Natural killer cell (primary cell): Measurements from ENCODE around the gene PRKCQ. TPM values are rescaled to one million over a fixed set of nuclear protein-coding genes. Genes with fewer than 3 reads are reported as not detected.

ENCODE experiments used
- ATAC-seq, 3 donors: fragments of 150-1000 bp in 2 of 3; fragments of 200-7000 bp in 1 of 3; cut with Tn5 transposase; 1 replicate in 1 of 3; 2 replicates in 2 of 3; pipeline ENCODE4 v1.10.0; 2021; ENCODE audit warnings: mild to moderate bottlenecking in 2 of 3, moderate library complexity in 2 of 3
- DNase-seq, 2 donors: peaks; one replicate each; pipeline versions ENCODE4 v3.0.0 to v3.0.0-alpha.2; 2013 to 2021; ENCODE audit warnings: mixed read lengths in 1 of 2
- H3K27ac ChIP-seq: one replicate; pipeline ENCODE4 v1.5.1; 2013; ENCODE audit warnings: mild to moderate bottlenecking, low read length
- H3K27me3 ChIP-seq: one replicate; pipeline ENCODE4 v1.6.1; 2013; ENCODE audit warnings: low read length; ENCODE audit not compliant: control insufficient read depth, insufficient read depth
- H3K36me3 ChIP-seq: one replicate; pipeline ENCODE4 v1.6.1; 2013; ENCODE audit warnings: low read length; ENCODE audit not compliant: control insufficient read depth, insufficient read depth
- H3K4me1 ChIP-seq: one replicate; pipeline ENCODE4 v1.6.1; 2013; ENCODE audit warnings: low read length; ENCODE audit not compliant: control insufficient read depth, insufficient read depth
- H3K4me3 ChIP-seq: one replicate; pipeline ENCODE4 v1.5.1; 2013; ENCODE audit warnings: low read length
- H3K9me3 ChIP-seq: one replicate; pipeline ENCODE4 v1.6.1; 2013; ENCODE audit warnings: low read length; ENCODE audit not compliant: control insufficient read depth, insufficient read depth
- H3K27ac Mint-ChIP-seq, 2 donors: one replicate each; pipeline ENCODE4 v1.8.0; 2022; ENCODE audit warnings: mild to moderate bottlenecking in 2 of 2, mixed read lengths in 2 of 2, moderate library complexity in 1 of 2
- H3K27me3 Mint-ChIP-seq, 2 donors: one replicate each; pipeline ENCODE4 v1.8.0; 2022; ENCODE audit warnings: low read depth in 2 of 2, mixed read lengths in 2 of 2
- H3K36me3 Mint-ChIP-seq: one replicate; pipeline ENCODE4 v1.8.0; 2022; ENCODE audit warnings: mixed read lengths
- H3K4me1 Mint-ChIP-seq, 2 donors: one replicate each; pipeline ENCODE4 v1.8.0; 2022; ENCODE audit warnings: mixed read lengths in 2 of 2
- H3K4me3 Mint-ChIP-seq: one replicate; pipeline ENCODE4 v1.8.0; 2022; ENCODE audit warnings: mild to moderate bottlenecking, moderate library complexity, mixed read lengths
- H3K9me3 Mint-ChIP-seq, 2 donors: one replicate each; pipeline ENCODE4 v1.8.0; 2022; ENCODE audit warnings: mixed read lengths in 2 of 2
- CTCF ChIP-seq: fragments of 200-600 bp; IDR thresholded peaks from one replicate; pipeline ENCODE4 v1.8.0; 2022; ENCODE audit warnings: antibody characterized with exemption
- WGBS: methylation state at CpG from one replicate; pipeline ENCODE4 v1.1.7; 2013; ENCODE audit warnings: missing lambda C conversion rate; ENCODE audit not compliant: insufficient coverage; 5-methylcytosine and 5-hydroxymethylcytosine counted together
- intact Hi-C: fragments of 100-400 bp; cut with micrococcal nuclease; formaldehyde crosslinking; loops from one replicate; pipeline ENCODE4 v1.14.2; 2022
- total RNA-seq, 4 donors: library from RNA; stranded (reverse); fragments of 120-200 nt in 1 of 4; gene quantifications; one replicate each; pipeline versions ENCODE4 v1.2.3 to v1.2.4, GENCODE V29; 2013 to 2022

PRKCQ gene
- total RNA-seq, 3 donors from 2014 or later (not counting 1 experiment from before 2014, with no cell fraction given): 46.5 to 69.5 (median 61.3) TPM

GRCh38 chr10:6505300-6505699 is 74.8 kb downstream of the PRKCQ start:
- no peaks in the 10 kb centered on the region for H3K27me3 ChIP-seq
- Mint-ChIP-seq H3K4me1 (peaks cover 36 to 40% of the 10 kb centered on the region in 2 donors), H3K27ac (peak overlapping the region; percentile 47 to 85), H3K4me3 (no peak overlapping the region), H3K36me3 (peaks cover 10% of the 10 kb centered on the region), H3K9me3 (no peaks in the 10 kb centered on the region), H3K27me3 (no peaks in the 10 kb centered on the region)
- ATAC-seq (no peak), DNase-seq (no peak)
- no peak overlapping the region for H3K27ac ChIP-seq
- peaks cover 6% of the 10 kb centered on the region for H3K4me1 ChIP-seq
- no peak overlapping the region for H3K4me3 ChIP-seq
- H3K9me3 ChIP-seq: no peaks in the 10 kb centered on the region
- intact Hi-C loops: no loop called here
- TF ChIP-seq CTCF: no peak
- H3K36me3 ChIP-seq: peaks cover 56% of the 10 kb centered on the region

GRCh38 chr10:6504296-6504695 is 75.8 kb downstream of the PRKCQ start:
- H3K27me3 ChIP-seq: no peaks in the 10 kb centered on the region
- intact Hi-C loops: no loop called here
- Mint-ChIP-seq H3K27ac (peak overlapping the region; percentile 82 to 85), H3K9me3 (no peaks in the 10 kb centered on the region), H3K36me3 (peaks cover 10% of the 10 kb centered on the region), H3K4me1 (peaks cover 37 to 41% of the 10 kb centered on the region in 2 donors), H3K4me3 (no peak overlapping the region), H3K27me3 (no peaks in the 10 kb centered on the region)
- no peak for TF ChIP-seq CTCF
- ATAC-seq: peak; percentile 50 to 64 (median 53)
- DNase-seq: peak in 1 of 2 donors; percentile 43
- H3K4me3 ChIP-seq: no peak overlapping the region
- H3K4me1 ChIP-seq: peaks cover 7% of the 10 kb centered on the region
- H3K36me3 ChIP-seq: peaks cover 52% of the 10 kb centered on the region
- WGBS: no CpG with 5 or more reads among the region's 1 CpG
- no peaks in the 10 kb centered on the region for H3K9me3 ChIP-seq
- H3K27ac ChIP-seq: peak overlapping the region; percentile 51

- peaks cover 48 to 52% of the 10 kb centered on the region in 2 donors for H3K4me1 Mint-ChIP-seq
- no peak overlapping the region for H3K4me3 ChIP-seq
- peaks cover 18% of the 10 kb centered on the region for H3K4me1 ChIP-seq
- no peak overlapping the region for H3K27ac ChIP-seq
- peaks cover 46% of the 10 kb centered on the region for H3K36me3 ChIP-seq
- H3K9me3 ChIP-seq: no peaks in the 10 kb centered on the region
- no peak overlapping the region for H3K4me3 Mint-ChIP-seq
- peaks cover 10% of the 10 kb centered on the region for H3K36me3 Mint-ChIP-seq
- H3K27me3 ChIP-seq: no peaks in the 10 kb centered on the region
- peak overlapping the region; percentile 82 to 85 for H3K27ac Mint-ChIP-seq
- ATAC-seq (no peak), DNase-seq (no peak)
- TF ChIP-seq CTCF: no peak
- intact Hi-C loops: no loop called here
- H3K9me3 Mint-ChIP-seq: no peaks in the 10 kb centered on the region
- H3K27me3 Mint-ChIP-seq: no peaks in the 10 kb centered on the region
These were observed 76.9 kb downstream of the PRKCQ start for GRCh38 chr10:6503171-6503570.

- intact Hi-C loops: no loop called here
These were observed 78.1 kb downstream of the PRKCQ start for GRCh38 chr10:6501931-6502330.

More at GRCh38 chr10:6501931-6502330, 78.1 kb downstream of the PRKCQ start:
- H3K9me3 ChIP-seq: no peaks in the 10 kb centered on the region
- H3K36me3 Mint-ChIP-seq: peaks cover 10% of the 10 kb centered on the region
- H3K27me3 Mint-ChIP-seq: no peaks in the 10 kb centered on the region
- no peak overlapping the region for H3K4me3 ChIP-seq
- peaks cover 25% of the 10 kb centered on the region for H3K4me1 ChIP-seq
- peaks cover 54 to 65% of the 10 kb centered on the region in 2 donors for H3K4me1 Mint-ChIP-seq
- peak overlapping the region; percentile 82 to 85 for H3K27ac Mint-ChIP-seq
- H3K27ac ChIP-seq: no peak overlapping the region
- TF ChIP-seq CTCF: no peak
- no peak for ATAC-seq
- H3K9me3 Mint-ChIP-seq: no peaks in the 10 kb centered on the region
- H3K36me3 ChIP-seq: peaks cover 44% of the 10 kb centered on the region
- no peak for DNase-seq
- no peak overlapping the region for H3K4me3 Mint-ChIP-seq
- WGBS: 50% methylated on average over 4 of the region's 4 CpGs
- no peaks in the 10 kb centered on the region for H3K27me3 ChIP-seq
